Measurements from ENCODE around the gene PRELP.

GRCh38 chr1:203534012-203534411 is 58.4 kb downstream of the PRELP start:
- no peak for TF ChIP-seq MYC (IDR thresholded peaks at IDR 0.05; ENCODE audit: low read depth, low read length)
- no peak for TF ChIP-seq CTCF (IDR thresholded peaks at IDR 0.05; ENCODE audit: extremely low read depth in 1 of 2, insufficient read depth in 1 of 2, low read depth in 1 of 2, low read length in 2 of 2)
- TF ChIP-seq MAX (IDR thresholded peaks at IDR 0.05; ENCODE audit: insufficient read depth, insufficient read length), result no peak
- TF ChIP-seq JUN (IDR thresholded peaks at IDR 0.05; ENCODE audit: borderline replicate concordance, insufficient read depth, insufficient read length, low read depth), result no peak
- no peak for TF ChIP-seq POLR2AphosphoS5 (IDR thresholded peaks at IDR 0.05; ENCODE audit: insufficient read depth, low read depth, low read length)
- no peak for TF ChIP-seq EZH2 (IDR thresholded peaks at IDR 0.05; ENCODE audit: borderline replicate concordance, low read depth, low read length, severe bottlenecking)

Measured in endothelial cell of umbilical vein (primary cell).